Dedifferentiated amniotic fluid mesenchymal stem cell (primary cell): ENCODE results near the gene NPAS3.

Experiments used
- DNase-seq: peaks from one replicate; pipeline ENCODE4 v3.0.0-alpha.2; 2016; ENCODE audit errors: extremely low spot score

Gene NPAS3

GRCh38 chr14:33631021-33631420 lies 692.3 kb downstream of the NPAS3 start:
- no peak for DNase-seq

GRCh38 chr14:33631441-33631840 lies 692.8 kb downstream of the NPAS3 start:
- DNase-seq: no peak

GRCh38 chr14:33634631-33635030 lies 696.0 kb downstream of the NPAS3 start:
- no peak for DNase-seq

- DNase-seq: no peak
Observed at GRCh38 chr14:33636716-33637115, 698.0 kb downstream of the NPAS3 start.

- no peak for DNase-seq
Observed at GRCh38 chr14:33642080-33642479, 703.4 kb downstream of the NPAS3 start.

- no peak for DNase-seq
Observed at GRCh38 chr14:33642691-33643244, 704.1 kb downstream of the NPAS3 start.

- no peak for DNase-seq
Observed at GRCh38 chr14:33643426-33644181, 704.9 kb downstream of the NPAS3 start.

GRCh38 chr14:33646692-33647260 lies 708.1 kb downstream of the NPAS3 start:
- no peak for DNase-seq

GRCh38 chr14:33647385-33647786 lies 708.7 kb downstream of the NPAS3 start:
- peak; percentile 75 for DNase-seq

- DNase-seq: no peak
Observed at GRCh38 chr14:33650430-33650829, 711.8 kb downstream of the NPAS3 start.

- DNase-seq: no peak
Observed at GRCh38 chr14:33652566-33653307, 714.1 kb downstream of the NPAS3 start.

GRCh38 chr14:33653308-33653695 lies 714.6 kb downstream of the NPAS3 start:
- DNase-seq: no peak

GRCh38 chr14:33655421-33655820 lies 716.7 kb downstream of the NPAS3 start:
- DNase-seq: no peak

GRCh38 chr14:33657476-33657875 lies 718.8 kb downstream of the NPAS3 start:
- no peak for DNase-seq

- DNase-seq: no peak
Observed at GRCh38 chr14:33660248-33660647, 721.6 kb downstream of the NPAS3 start.

- DNase-seq: no peak
Observed at GRCh38 chr14:33661101-33661500, 722.4 kb downstream of the NPAS3 start.

GRCh38 chr14:33668066-33668465 lies 729.4 kb downstream of the NPAS3 start:
- DNase-seq: no peak

GRCh38 chr14:33669111-33669510 lies 730.4 kb downstream of the NPAS3 start:
- no peak for DNase-seq

GRCh38 chr14:33670235-33670634 lies 731.6 kb downstream of the NPAS3 start:
- no peak for DNase-seq

- no peak for DNase-seq
Observed at GRCh38 chr14:33671556-33671955, 732.9 kb downstream of the NPAS3 start.

- DNase-seq: no peak
Observed at GRCh38 chr14:33674927-33675326, 736.2 kb downstream of the NPAS3 start.

- DNase-seq: no peak
Observed at GRCh38 chr14:33675415-33676130, 736.9 kb downstream of the NPAS3 start.
